GM18498 (cell line): ENCODE measurements around the gene SPTBN1.
A peak's percentile ranks its signal among the peaks of the same experiment; 100 is the strongest.

Experiments used
- ATAC-seq: cut with Tn5 transposase; IDR thresholded peaks from one replicate; pipeline ENCODE4 v1.9.1; 2021; ENCODE audit warnings: mild to moderate bottlenecking, moderate library complexity; ENCODE audit not compliant: unreplicated experiment

The SPTBN1 gene

DNA sequence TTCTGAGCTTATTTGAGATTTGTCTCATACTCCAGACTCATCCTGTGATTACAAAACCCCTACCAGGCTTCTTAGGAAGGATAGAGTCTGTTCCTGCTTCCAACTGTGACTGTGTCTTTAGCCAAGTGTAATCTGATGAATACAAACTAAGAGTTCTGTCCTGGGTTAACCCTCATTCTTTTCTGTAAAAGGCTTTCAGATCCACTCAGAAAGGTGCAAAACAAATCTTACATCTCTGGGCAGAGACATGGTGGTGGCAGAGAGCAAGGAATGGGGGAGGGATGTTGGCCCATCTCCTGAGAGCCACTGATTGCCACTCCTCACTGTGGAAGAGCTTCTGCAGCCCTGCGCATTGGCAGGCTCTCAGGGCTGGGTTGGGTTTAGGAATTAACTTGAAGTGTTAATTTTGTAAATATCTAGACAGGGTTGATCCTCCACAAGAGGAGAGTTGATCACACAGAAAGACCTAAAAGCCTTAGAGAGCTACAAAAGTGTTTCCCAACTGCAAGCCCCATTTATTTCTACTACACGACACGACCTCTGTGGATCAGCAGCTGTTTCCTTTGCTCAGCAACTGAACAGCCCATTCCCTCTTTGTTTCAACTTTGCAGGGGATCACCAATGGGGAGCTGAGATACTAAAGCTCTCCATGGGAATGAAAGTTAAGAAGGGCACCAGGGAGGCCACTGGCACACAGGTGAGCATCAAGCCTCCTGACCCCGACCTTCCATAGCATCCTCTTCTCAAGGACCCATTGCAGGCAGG lies 23.7 kb upstream of the SPTBN1 start:
- no peak for ATAC-seq

GRCh38 chr2:54434229-54434628 lies 21.9 kb upstream of the SPTBN1 start:
- ATAC-seq = no peak

DNA sequence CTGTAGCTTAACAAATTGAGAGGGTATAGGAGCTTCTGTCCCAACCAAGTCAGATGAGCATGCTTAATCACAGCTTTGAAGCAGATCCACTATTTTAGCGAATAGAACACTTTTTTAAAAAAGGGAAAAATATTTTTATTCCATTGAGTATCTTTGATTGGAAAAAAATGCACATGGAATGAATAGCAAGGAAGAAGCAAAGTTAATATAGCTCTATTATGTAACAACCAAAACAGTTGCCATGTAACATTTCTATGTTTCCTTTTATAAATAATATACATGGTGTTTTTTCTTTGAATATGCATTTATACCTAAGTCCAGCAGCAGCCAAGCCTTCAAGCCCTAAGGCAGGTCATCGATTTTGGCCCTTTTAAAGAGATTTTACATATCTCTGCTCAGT lies 21.4 kb upstream of the SPTBN1 start:
- ATAC-seq = no peak

DNA sequence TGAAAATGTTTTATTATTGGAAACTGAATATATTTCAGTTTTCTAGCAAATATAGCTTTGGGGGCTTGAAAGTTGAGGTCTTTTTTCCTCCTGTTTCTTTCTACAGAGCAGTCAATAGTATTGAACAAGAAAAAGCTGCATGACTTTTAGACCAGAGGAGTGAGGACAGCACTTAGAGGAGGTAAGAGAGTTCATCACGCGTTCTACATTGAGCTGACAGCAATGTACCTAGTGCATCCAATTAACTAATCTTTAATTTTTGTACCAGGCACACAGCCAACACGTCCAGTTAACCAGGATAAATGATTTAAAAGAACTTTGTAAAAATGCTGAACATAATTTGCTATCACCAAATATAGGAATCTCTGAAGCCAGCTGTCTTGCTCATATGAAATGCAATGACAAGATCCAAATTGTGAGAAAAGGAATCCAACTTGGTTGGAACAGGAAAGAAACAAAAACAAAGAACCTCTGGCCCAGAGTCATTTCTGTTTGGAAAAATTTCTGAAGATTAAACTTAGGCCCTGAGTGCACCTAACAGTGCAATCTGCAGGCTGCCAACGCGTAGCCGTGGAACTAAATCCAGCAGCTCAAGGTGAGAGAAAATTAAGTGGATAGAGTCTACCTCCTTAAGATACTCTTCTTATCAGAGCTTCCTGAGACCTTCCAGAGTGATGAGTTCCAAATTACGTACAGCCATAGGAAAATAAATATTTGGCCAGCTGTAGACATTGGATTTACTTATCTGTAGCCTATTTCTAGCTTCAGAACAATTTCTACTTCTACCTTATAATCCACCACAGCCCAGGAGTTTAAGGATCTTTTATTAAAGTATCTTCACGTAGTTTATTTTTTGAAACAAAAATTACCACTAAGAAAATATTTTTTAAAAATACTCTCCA lies 20.6 kb upstream of the SPTBN1 start:
- ATAC-seq = no peak

DNA sequence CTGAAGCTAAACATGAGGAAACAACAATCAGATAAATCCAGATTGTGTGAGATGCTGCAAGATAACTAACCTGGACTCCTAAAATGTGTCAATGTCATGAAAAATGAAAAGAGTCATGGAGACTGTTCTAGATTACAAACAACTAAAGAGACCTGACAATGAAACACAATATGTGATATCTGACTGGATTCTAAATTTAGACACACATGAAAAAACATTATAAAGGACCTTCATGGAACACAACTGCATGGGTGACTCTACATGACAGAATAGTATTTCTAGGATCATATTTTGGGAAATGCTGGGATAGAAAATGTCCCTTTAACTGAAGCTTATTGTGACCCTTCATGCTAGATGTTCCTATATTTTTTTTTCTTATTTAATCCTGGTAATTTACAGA lies 18.5 kb upstream of the SPTBN1 start:
- ATAC-seq = no peak

- no peak for ATAC-seq
Measured at GRCh38 chr2:54438271-54438670, 17.9 kb upstream of the SPTBN1 start.

DNA sequence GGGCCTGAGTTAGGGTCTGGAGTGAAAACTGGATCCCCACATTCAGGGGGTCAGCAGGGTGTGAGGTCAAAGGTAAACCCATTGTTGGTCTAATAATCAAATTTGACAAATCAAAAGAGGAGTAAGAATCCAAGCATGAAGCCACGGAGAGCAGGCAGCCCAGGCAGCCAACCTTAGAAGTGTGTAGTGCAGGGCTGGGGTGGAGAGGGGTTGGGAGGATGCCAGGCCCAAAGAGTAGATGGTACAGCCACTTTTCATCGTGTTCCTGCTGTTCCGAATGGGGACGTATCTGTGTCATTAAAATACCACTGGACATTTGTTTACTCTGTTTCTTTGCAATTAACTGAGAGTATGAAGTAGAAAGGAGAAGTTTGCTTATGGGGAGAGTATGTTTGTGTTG lies 16.5 kb upstream of the SPTBN1 start:
- no peak for ATAC-seq

- no peak for ATAC-seq
Measured at GRCh38 chr2:54440050-54440449, 16.1 kb upstream of the SPTBN1 start.

- no peak for ATAC-seq
Measured at GRCh38 chr2:54444503-54444902, 11.6 kb upstream of the SPTBN1 start.

DNA sequence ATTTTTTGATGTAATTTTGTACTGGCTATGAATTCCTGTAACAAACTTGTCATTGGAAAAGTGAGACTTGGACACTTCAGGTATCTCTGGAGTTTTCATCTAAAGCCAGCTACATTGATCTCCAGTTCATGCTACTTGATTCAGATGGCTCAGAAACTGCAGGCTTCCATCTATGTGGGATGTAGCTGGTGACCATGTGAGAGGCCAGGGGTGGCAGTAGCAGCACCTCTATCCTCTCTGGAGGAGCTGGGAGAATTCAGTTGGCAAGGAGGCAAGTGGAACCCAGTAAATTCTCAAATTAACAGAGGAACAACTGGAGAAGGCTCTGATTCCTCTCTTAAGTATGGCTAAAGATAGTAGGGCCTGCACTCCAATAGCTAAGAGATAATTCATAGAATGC lies 10.0 kb upstream of the SPTBN1 start:
- no peak for ATAC-seq

DNA sequence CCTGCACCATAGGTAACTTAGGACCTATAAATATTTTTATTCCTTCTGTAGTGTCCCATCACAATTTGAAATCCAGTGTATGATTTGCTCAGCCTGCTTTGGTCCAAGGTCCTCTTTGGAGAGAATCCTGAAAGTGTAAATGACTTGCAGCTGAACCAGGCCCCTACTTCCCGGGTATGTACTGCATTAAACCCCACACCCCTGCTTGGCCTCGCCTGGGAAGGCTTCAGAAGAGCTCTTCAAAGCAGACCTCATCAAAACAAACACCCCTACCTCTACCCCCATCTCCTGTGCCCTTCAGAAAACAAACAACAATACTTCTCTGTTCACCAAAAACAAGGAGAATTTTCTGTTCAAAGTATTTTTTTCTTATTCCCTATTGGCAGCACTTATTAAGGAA lies 9.5 kb upstream of the SPTBN1 start:
- ATAC-seq = no peak

GRCh38 chr2:54454548-54455130 lies 1.5 kb upstream of the SPTBN1 start:
- no peak for ATAC-seq

GRCh38 chr2:54455131-54455562 lies 980 bp upstream of the SPTBN1 start:
- no peak for ATAC-seq

- no peak for ATAC-seq
Measured at GRCh38 chr2:54456362-54456611, 160 bp downstream of the SPTBN1 start.

DNA sequence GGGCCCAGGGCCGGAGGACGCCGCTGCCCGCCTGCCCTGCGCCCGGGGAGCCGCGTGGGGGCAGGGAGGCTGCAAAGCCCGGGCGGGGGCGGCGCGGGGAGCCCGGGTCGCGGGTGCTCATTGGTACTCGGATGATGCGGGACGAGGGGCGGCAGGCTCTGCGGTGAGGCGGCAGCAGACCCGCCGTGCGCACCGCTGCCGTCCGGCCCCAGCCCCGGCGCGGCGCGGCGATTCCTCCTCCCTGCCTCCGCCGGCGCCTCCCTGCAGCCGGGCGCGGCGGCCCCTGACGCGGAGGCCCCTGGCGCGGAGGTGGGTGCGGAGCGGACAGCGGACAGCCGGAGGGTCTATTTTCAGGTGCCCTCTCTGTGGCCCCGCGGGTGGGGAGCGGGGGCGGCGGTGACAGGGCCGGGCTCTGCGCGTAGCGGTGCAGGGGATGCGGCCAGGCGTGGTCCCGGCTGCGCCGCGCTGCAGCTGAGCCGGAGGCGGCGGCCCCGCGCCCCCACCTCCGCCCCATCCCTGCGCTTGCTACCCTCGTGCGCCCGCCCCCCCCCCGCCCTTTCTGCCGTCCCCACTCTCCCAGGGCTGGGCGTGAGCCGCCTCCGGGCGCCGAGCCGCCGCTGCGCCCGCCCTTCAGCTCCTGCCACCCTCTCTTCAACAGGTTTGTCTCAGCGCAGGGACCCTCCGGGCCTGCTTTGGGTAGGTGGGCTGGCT lies 640 bp downstream of the SPTBN1 start:
- peak; percentile 53 for ATAC-seq

DNA sequence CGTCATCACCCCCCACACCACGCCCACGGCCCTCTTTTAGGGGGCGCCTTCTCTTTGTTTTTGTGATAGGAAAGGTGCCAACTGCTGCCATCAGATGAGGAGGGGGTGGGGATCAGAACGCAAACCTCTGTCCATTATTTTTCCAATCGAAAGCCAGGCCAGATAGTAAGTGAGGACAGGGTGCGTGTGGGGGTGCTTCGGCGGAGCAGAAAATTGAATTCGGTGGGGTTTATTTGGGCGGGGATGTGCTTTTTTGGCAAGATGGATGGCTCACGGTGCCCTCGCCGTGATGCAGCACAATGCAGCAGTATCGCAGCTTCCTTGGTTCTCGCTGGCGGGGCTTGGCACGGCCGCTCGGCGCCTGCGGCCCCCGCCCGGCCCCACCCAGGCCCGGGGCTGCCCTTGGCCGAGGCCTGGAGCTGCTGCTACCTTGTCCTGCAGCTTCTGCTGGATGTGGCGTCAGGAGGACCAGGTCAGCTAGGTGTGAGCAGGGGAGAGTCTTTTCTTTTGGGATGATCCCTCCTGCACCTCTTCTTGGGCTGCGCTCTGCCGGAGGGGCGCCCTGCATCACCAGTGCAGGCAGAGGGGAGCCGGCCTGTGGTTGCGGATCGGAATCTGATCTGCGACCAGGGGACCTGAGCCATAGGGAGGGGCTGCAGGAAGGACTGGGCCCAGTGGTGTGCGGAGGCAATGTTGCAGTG lies 1.3 kb downstream of the SPTBN1 start:
- no peak for ATAC-seq

DNA sequence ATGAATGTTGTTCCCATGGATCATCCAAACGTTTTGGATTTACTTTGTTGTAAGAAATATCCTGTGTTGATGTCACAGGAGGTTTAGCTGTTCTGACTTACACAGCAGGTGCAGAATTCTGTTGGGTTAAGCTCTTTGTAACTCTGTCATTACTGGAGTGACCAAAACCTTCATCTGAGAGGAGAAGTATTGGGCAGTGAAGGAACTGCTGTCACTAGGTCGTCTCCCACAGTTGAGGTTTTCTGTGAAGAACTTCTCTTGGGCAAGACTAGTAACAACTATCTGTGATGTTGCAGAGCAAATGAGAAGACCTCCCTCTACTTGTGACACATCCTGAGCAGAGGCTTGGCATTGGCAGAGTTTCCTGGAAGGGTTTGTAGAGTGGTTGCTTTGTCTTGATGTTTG lies 2.9 kb downstream of the SPTBN1 start:
- ATAC-seq = no peak

DNA sequence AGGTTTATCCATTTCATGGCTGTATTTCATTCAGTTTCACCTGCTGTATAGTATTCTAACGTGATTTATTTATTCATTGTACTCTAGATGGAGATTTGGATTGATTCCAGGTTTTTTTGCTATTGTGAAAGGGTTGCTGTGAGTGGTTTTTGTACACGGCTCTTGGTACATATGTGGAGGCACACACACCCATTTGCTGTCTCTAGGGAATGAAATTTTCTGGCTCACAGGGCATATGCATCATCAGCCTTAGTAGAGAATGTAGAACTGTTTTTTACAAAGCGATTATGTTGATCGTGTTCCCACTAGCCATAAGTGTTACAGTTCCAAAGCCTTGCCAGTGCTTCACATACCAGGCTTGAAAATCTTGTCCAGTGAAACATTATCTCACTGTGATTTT lies 5.1 kb downstream of the SPTBN1 start:
- ATAC-seq = no peak

GRCh38 chr2:54464341-54464740 lies 8.2 kb downstream of the SPTBN1 start:
- ATAC-seq = no peak

- ATAC-seq = no peak
Measured at GRCh38 chr2:54465143-54465542, 9.0 kb downstream of the SPTBN1 start.

DNA sequence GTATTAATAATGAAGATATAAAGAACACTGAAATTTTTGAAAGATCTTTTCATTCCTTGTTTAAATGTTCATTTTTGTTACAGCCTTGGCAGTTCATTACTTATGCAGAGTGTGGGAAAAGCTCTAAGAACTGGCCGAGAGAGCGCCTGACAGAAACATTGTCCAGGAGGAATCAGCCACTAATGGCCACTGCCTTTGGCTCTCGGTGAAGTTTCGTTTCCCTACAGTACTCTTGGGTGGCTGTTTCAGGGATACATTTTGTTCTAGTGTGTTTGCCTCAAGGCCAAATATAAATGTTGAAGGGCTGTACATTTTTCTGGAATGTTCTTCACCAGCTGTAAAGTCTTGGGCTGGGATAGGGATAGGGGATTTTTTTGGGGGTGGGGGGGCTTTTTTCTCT lies 10.7 kb downstream of the SPTBN1 start:
- ATAC-seq = no peak
